GM23338 (cell line): Measurements from ENCODE around the gene TRAPPC12.

Source experiments
- CREB1 ChIP-seq: fragments of 250-450 bp; sonication (Bioruptor Pico); IDR thresholded peaks from 2 replicates; pipeline ENCODE4 v1.5.0; 2020; ENCODE audit warnings: low read depth, mild to moderate bottlenecking, moderate library complexity
- CTCF ChIP-seq, 2 experiments: fragments of 200-600 bp in 1 of 2; sonication (generic) in 1 of 2; conservative IDR thresholded peaks; 2 replicates each; pipeline versions ENCODE4 v1.5.1 to v1.6.1; 2016 to 2017; ENCODE audit warnings: antibody characterized with exemption in 2 of 2, low read depth in 2 of 2, mild to moderate bottlenecking in 2 of 2, moderate library complexity in 1 of 2
- ETS1 ChIP-seq: IDR thresholded peaks from 2 replicates; pipeline ENCODE4 v1.6.1; 2016; ENCODE audit warnings: antibody characterized with exemption
- EZH2 ChIP-seq: fragments of 200-600 bp; sonication (generic); IDR thresholded peaks from one replicate; pipeline ENCODE4 v1.8.0; 2017; ENCODE audit warnings: antibody characterized with exemption, mild to moderate bottlenecking, low read depth; ENCODE audit not compliant: unreplicated experiment
- EZH2phosphoT487 ChIP-seq: fragments of 200-600 bp; sonication (generic); IDR thresholded peaks from one replicate; pipeline ENCODE4 v1.8.1; 2018; ENCODE audit warnings: antibody characterized with exemption; ENCODE audit not compliant: unreplicated experiment
- JUNB ChIP-seq: IDR thresholded peaks from one replicate; pipeline ENCODE4 v1.6.1; 2016; ENCODE audit warnings: antibody characterized with exemption; ENCODE audit not compliant: unreplicated experiment
- NANOG ChIP-seq: IDR thresholded peaks from 2 replicates; pipeline ENCODE4 v1.6.1; 2016; ENCODE audit warnings: antibody characterized with exemption, borderline replicate concordance
- POLR2AphosphoS5 ChIP-seq: IDR thresholded peaks from 2 replicates; pipeline ENCODE4 v1.6.1; 2016; ENCODE audit warnings: antibody characterized with exemption, low read depth
- STAT1 ChIP-seq: IDR thresholded peaks from one replicate; pipeline ENCODE4 v1.6.1; 2016; ENCODE audit warnings: antibody characterized with exemption; ENCODE audit not compliant: unreplicated experiment
- ZNF114 ChIP-seq: fragments of 250-450 bp; sonication (Bioruptor Pico); IDR thresholded peaks from 2 replicates; pipeline ENCODE4 v1.5.0; 2020; ENCODE audit warnings: mild to moderate bottlenecking, moderate library complexity
- ZNF331 ChIP-seq: fragments of 250-450 bp; sonication (Bioruptor Pico); IDR thresholded peaks from 2 replicates; pipeline ENCODE4 v1.5.0; 2020; ENCODE audit warnings: low read depth, mild to moderate bottlenecking, moderate library complexity
- ZNF462 ChIP-seq: fragments of 250-450 bp; sonication (Bioruptor Pico); IDR thresholded peaks from 2 replicates; pipeline ENCODE4 v1.5.0; 2020; ENCODE audit warnings: mild to moderate bottlenecking, moderate library complexity
- TF ChIP-seq, protein P1 (sequence below): IDR thresholded peaks from one replicate; pipeline ENCODE4 v1.6.1; 2018; ENCODE audit warnings: antibody characterized with exemption; ENCODE audit not compliant: unreplicated experiment

DNA sequence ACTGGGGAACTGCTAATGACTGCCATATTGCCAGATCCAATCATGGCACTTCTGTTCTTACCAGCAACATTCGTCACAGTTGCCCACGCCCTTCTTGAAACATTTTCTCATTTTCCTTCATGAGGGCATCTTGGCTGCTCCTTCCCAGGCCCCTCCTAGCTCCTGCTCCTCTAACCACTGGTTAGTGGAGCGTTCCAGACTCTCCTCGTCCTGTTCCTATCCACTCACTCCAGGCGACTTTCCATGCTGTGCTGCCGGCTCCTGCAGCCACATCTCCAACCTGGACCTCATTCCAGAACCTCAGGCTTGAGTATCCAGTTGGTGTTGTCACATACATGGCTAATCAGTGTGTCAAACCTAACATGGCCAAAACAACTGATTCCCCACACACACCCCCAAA, 141.1 kb downstream of the TRAPPC12 start:
- TF ChIP-seq CTCF (conservative IDR thresholded peaks at IDR 0.05; ENCODE audit: low read depth in 2 of 2): no peak
- no peak for TF ChIP-seq EZH2
- TF ChIP-seq JUNB: no peak
- no peak for TF ChIP-seq NANOG
- TF ChIP-seq POLR2AphosphoS5: no peak
- TF ChIP-seq EZH2phosphoT487: no peak
- TF ChIP-seq, protein P1, sequence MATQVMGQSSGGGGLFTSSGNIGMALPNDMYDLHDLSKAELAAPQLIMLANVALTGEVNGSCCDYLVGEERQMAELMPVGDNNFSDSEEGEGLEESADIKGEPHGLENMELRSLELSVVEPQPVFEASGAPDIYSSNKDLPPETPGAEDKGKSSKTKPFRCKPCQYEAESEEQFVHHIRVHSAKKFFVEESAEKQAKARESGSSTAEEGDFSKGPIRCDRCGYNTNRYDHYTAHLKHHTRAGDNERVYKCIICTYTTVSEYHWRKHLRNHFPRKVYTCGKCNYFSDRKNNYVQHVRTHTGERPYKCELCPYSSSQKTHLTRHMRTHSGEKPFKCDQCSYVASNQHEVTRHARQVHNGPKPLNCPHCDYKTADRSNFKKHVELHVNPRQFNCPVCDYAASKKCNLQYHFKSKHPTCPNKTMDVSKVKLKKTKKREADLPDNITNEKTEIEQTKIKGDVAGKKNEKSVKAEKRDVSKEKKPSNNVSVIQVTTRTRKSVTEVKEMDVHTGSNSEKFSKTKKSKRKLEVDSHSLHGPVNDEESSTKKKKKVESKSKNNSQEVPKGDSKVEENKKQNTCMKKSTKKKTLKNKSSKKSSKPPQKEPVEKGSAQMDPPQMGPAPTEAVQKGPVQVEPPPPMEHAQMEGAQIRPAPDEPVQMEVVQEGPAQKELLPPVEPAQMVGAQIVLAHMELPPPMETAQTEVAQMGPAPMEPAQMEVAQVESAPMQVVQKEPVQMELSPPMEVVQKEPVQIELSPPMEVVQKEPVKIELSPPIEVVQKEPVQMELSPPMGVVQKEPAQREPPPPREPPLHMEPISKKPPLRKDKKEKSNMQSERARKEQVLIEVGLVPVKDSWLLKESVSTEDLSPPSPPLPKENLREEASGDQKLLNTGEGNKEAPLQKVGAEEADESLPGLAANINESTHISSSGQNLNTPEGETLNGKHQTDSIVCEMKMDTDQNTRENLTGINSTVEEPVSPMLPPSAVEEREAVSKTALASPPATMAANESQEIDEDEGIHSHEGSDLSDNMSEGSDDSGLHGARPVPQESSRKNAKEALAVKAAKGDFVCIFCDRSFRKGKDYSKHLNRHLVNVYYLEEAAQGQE: no peak
- TF ChIP-seq ETS1: no peak
- no peak for TF ChIP-seq STAT1
- no peak for TF ChIP-seq ZNF331 (CRISPR knock-in tag)
- TF ChIP-seq CREB1 (CRISPR knock-in tag): no peak
- TF ChIP-seq ZNF114 (CRISPR knock-in tag): no peak
- TF ChIP-seq ZNF462 (CRISPR knock-in tag): no peak
